ENCODE measurements around the gene FARS2.
A peak's percentile ranks its signal among the peaks of the same experiment; 100 is the strongest.

Gene FARS2

GRCh38 chr6:5724911-5725310 lies 463.6 kb downstream of the FARS2 start:
- no peak for DNase-seq (ENCODE audit: low spot score)

GRCh38 chr6:5726976-5727718 lies 465.8 kb downstream of the FARS2 start:
- DNase-seq (ENCODE audit: low spot score) = no peak

- no peak for DNase-seq (ENCODE audit: low spot score)
These were observed 467.2 kb downstream of the FARS2 start for GRCh38 chr6:5728351-5729079.

- DNase-seq (ENCODE audit: low spot score) = no peak
These were observed 467.7 kb downstream of the FARS2 start for GRCh38 chr6:5729080-5729434.

GRCh38 chr6:5729813-5730517 lies 468.7 kb downstream of the FARS2 start:
- peak; percentile 30 for DNase-seq (ENCODE audit: low spot score)

- no peak for DNase-seq (ENCODE audit: low spot score)
These were observed 469.4 kb downstream of the FARS2 start for GRCh38 chr6:5730585-5731263.

GRCh38 chr6:5731435-5731834 lies 470.1 kb downstream of the FARS2 start:
- DNase-seq (ENCODE audit: low spot score) = no peak

GRCh38 chr6:5732496-5732895 lies 471.2 kb downstream of the FARS2 start:
- no peak for DNase-seq (ENCODE audit: low spot score)

GRCh38 chr6:5736016-5736738 lies 474.9 kb downstream of the FARS2 start:
- DNase-seq (ENCODE audit: low spot score) = no peak

- no peak for DNase-seq (ENCODE audit: low spot score)
These were observed 476.1 kb downstream of the FARS2 start for GRCh38 chr6:5737460-5737859.

GRCh38 chr6:5738211-5738610 lies 476.9 kb downstream of the FARS2 start:
- DNase-seq (ENCODE audit: low spot score) = no peak

GRCh38 chr6:5744497-5744896 lies 483.2 kb downstream of the FARS2 start:
- no peak for DNase-seq (ENCODE audit: low spot score)

GRCh38 chr6:5745081-5745480 lies 483.8 kb downstream of the FARS2 start:
- DNase-seq (ENCODE audit: low spot score) = no peak

- peak; percentile 35 for DNase-seq (ENCODE audit: low spot score)
These were observed 484.9 kb downstream of the FARS2 start for GRCh38 chr6:5746053-5746758.

- no peak for DNase-seq (ENCODE audit: low spot score)
These were observed 485.4 kb downstream of the FARS2 start for GRCh38 chr6:5746759-5747130.

GRCh38 chr6:5747379-5747778 lies 486.1 kb downstream of the FARS2 start:
- no peak for DNase-seq (ENCODE audit: low spot score)

GRCh38 chr6:5749016-5749650 lies 487.8 kb downstream of the FARS2 start:
- no peak for DNase-seq (ENCODE audit: low spot score)

GRCh38 chr6:5749651-5750215 lies 488.4 kb downstream of the FARS2 start:
- no peak for DNase-seq (ENCODE audit: low spot score)

- DNase-seq (ENCODE audit: low spot score) = peak; percentile 7
These were observed 490.4 kb downstream of the FARS2 start for GRCh38 chr6:5751525-5752390.
